Activated CD8-positive, alpha-beta memory T cell treated with anti-CD3 and anti-CD28 coated beads, Interleukin-2, amount 50 U/mL, for 1 hour (primary cell): Measurements from ENCODE around the gene GCM1.

Experiments used
- DNase-seq: peaks from one replicate; pipeline ENCODE4 v3.0.0-alpha.2; 2020; ENCODE audit errors: extremely low read depth

Gene GCM1

GRCh38 chr6:53151676-53152075 lies 3.0 kb upstream of the GCM1 start:
- DNase-seq, result no peak

- DNase-seq, result no peak
Measured at GRCh38 chr6:53144802-53145201, 3.8 kb downstream of the GCM1 start.

- DNase-seq, result no peak
Measured at GRCh38 chr6:53143710-53144109, 4.9 kb downstream of the GCM1 start.

GRCh38 chr6:53142810-53143209 lies 5.8 kb downstream of the GCM1 start:
- no peak for DNase-seq

GRCh38 chr6:53139841-53140413 lies 8.7 kb downstream of the GCM1 start:
- no peak for DNase-seq

GRCh38 chr6:53136000-53136609 lies 12.5 kb downstream of the GCM1 start:
- DNase-seq, result no peak

GRCh38 chr6:53134601-53135235 lies 13.9 kb downstream of the GCM1 start:
- DNase-seq, result no peak

- DNase-seq, result no peak
Measured at GRCh38 chr6:53133961-53134360, 14.7 kb downstream of the GCM1 start.

GRCh38 chr6:53130569-53131290 lies 17.9 kb downstream of the GCM1 start:
- DNase-seq, result no peak

- no peak for DNase-seq
Measured at GRCh38 chr6:53128842-53129241, 19.8 kb downstream of the GCM1 start.

GRCh38 chr6:53125276-53125675 lies 23.4 kb downstream of the GCM1 start:
- DNase-seq, result no peak

GRCh38 chr6:53124131-53124800 lies 24.4 kb downstream of the GCM1 start:
- no peak for DNase-seq

- no peak for DNase-seq
Measured at GRCh38 chr6:53119772-53120409, 28.8 kb downstream of the GCM1 start.

- DNase-seq, result no peak
Measured at GRCh38 chr6:53119349-53119748, 29.3 kb downstream of the GCM1 start.

GRCh38 chr6:53115741-53116140 lies 32.9 kb downstream of the GCM1 start:
- DNase-seq, result no peak

- DNase-seq, result no peak
Measured at GRCh38 chr6:53115113-53115512, 33.5 kb downstream of the GCM1 start.

- no peak for DNase-seq
Measured at GRCh38 chr6:53113742-53114141, 34.9 kb downstream of the GCM1 start.

GRCh38 chr6:53112871-53113270 lies 35.8 kb downstream of the GCM1 start:
- no peak for DNase-seq

GRCh38 chr6:53112404-53112803 lies 36.2 kb downstream of the GCM1 start:
- no peak for DNase-seq

- DNase-seq, result no peak
Measured at GRCh38 chr6:53111865-53112264, 36.8 kb downstream of the GCM1 start.

- no peak for DNase-seq
Measured at GRCh38 chr6:53109612-53110011, 39.0 kb downstream of the GCM1 start.

GRCh38 chr6:53107091-53107490 lies 41.5 kb downstream of the GCM1 start:
- no peak for DNase-seq
